GM13977 (cell line): Measurements from ENCODE around the gene KCNK3.

ENCODE experiments used
- DNase-seq: peaks from one replicate; pipeline ENCODE4 v3.0.0; 2012; ENCODE audit warnings: low spot score
- in situ Hi-C: fragments of 300-500 bp; cut with MboI; formaldehyde crosslinking; loops from one replicate; pipeline ENCODE4 v1.12.0; 2022; ENCODE audit warnings: low sequenced_read_pairs, low pct_unique_long_range_greater_than_20kb, mixed read lengths, inconsistent platforms; ENCODE audit not compliant: unreplicated experiment
- TF ChIP-seq, protein P1 (sequence below): IDR thresholded peaks from 2 replicates; pipeline ENCODE4 v1.5.1; 2012; ENCODE audit warnings: mild to moderate bottlenecking, control low read depth; ENCODE audit not compliant: insufficient read depth; ENCODE audit errors: extremely low read depth, missing control alignments

KCNK3 gene

GRCh38 chr2:26769089-26769761, 76.7 kb downstream of the KCNK3 start:
- TF ChIP-seq, protein P1, sequence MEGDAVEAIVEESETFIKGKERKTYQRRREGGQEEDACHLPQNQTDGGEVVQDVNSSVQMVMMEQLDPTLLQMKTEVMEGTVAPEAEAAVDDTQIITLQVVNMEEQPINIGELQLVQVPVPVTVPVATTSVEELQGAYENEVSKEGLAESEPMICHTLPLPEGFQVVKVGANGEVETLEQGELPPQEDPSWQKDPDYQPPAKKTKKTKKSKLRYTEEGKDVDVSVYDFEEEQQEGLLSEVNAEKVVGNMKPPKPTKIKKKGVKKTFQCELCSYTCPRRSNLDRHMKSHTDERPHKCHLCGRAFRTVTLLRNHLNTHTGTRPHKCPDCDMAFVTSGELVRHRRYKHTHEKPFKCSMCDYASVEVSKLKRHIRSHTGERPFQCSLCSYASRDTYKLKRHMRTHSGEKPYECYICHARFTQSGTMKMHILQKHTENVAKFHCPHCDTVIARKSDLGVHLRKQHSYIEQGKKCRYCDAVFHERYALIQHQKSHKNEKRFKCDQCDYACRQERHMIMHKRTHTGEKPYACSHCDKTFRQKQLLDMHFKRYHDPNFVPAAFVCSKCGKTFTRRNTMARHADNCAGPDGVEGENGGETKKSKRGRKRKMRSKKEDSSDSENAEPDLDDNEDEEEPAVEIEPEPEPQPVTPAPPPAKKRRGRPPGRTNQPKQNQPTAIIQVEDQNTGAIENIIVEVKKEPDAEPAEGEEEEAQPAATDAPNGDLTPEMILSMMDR, result no peak
- no peak for DNase-seq
- in situ Hi-C loops, result no loop called here

DNA sequence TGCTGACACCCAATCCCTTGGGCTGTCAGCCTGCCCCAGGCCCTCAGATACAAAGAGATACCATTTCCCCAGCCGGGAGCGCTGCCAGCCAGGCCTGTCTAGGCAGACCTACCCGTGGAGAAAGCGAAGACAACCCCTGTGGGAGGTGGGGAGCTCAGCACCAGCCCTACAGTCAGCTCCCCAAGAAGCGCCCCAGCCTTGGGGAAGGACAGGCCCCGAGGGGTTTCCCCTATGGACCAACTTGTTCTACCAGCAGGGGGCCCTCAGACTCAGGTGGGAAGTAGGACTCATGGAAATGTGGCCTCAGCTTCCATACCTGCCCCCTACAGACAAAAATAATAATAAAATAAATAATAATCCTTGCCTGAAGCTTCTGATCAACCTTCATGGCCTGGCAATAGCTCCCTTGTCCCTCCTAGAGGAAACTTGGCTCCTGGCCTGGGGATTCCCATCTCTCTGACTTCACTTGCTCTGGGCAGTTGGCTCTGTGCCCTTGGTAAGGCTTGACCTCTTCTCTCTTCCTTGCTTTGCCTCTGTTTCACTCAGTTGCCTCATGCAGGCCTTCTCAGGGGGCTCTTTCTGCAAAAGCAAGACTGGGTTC, 78.6 kb downstream of the KCNK3 start:
- TF ChIP-seq, protein P1, result peak; percentile 46
- in situ Hi-C loops, result no loop called here
- no peak for DNase-seq

- in situ Hi-C loops, result no loop called here
- no peak for DNase-seq
- TF ChIP-seq, protein P1, result no peak
These were observed 79.8 kb downstream of the KCNK3 start for GRCh38 chr2:26772064-26773001.

- no peak for DNase-seq
- TF ChIP-seq, protein P1, result no peak
- in situ Hi-C loops, result no loop called here
These were observed 83.8 kb downstream of the KCNK3 start for GRCh38 chr2:26776195-26776800.

DNA sequence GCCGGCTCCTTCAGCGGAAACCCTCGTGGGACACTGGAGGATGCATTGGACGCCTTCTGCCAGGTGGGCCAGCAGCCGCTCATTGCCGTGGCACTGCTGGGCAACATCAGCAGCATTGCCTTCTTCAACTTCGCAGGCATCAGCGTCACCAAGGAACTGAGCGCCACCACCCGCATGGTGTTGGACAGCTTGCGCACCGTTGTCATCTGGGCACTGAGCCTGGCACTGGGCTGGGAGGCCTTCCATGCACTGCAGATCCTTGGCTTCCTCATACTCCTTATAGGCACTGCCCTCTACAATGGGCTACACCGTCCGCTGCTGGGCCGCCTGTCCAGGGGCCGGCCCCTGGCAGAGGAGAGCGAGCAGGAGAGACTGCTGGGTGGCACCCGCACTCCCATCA, 85.6 kb downstream of the KCNK3 start:
- TF ChIP-seq, protein P1, result no peak
- in situ Hi-C loops, result no loop called here
- DNase-seq, result no peak

- in situ Hi-C loops, result no loop called here
- TF ChIP-seq, protein P1, result no peak
These were observed 86.0 kb downstream of the KCNK3 start for GRCh38 chr2:26778507-26778906.

More at GRCh38 chr2:26778507-26778906, 86.0 kb downstream of the KCNK3 start:
- DNase-seq, result no peak
